Activated CD4-positive, alpha-beta T cell treated with anti-CD3 and anti-CD28 coated beads, Interleukin-2, amount 50 U/mL, for 4 hours (primary cell): Measurements from ENCODE around the gene NFU1.
"Not testable (repeated sequence)": the region's sequence is repeated elsewhere in the genome, so short reads cannot be mapped to it uniquely, and the experiment has no call there.

Experiments
- DNase-seq, 2 experiments: peaks; one replicate each; pipeline ENCODE4 v3.0.0-alpha.2; 2020

Gene NFU1

DNA sequence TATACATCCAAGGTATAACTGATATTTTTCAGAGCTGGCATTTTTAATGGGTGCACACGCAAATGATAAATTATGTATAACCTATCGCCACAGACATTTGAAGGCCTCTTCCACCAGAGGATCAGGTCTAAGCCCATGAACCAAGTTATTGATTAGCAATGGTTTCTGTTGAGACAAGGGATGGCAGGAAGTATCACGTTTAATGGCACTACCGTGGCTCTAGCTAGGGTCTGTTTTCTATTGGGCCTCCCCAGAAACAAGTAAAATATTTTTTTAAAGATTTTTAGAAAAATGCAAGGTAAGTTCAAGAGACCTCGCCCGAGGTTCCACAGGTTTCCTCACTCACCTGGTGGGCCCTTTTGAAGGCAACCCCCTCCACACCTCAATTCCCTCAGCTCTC, 50.9 kb downstream of the NFU1 start:
- DNase-seq: no peak

GRCh38 chr2:69385443-69386151, 51.6 kb downstream of the NFU1 start:
- DNase-seq: no peak

- no peak for DNase-seq
These were observed 52.6 kb downstream of the NFU1 start for GRCh38 chr2:69384618-69385081.

DNA sequence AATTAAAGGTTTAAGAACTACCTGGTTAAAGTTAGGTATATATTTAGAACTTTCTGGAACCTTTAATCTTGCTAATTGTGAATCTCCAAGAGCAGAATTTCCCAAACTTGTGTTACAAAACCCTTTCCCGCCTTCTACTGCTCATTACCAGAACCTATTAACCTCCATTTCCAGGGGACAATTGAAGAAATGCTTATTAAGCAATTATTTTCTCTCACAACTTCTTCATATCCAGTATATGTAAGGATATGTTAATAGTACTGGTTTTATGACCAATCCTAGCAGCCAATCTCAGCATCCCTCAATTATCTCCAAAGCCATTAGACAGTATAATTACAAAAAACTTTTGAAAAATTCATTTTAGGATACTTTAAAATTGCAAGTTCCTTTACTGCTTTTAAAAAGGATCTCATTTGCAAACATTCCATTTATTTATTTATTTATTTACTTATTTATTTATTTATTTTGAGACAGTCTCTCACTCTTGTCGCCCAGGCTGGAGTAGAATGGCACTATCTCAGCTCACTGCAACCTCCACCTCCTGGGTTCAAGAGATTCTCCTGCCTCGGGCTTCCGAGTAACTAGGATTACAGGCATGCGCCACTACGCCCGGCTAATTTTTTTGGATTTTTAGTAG, 53.9 kb downstream of the NFU1 start:
- DNase-seq: no peak

- DNase-seq: no peak
These were observed 54.7 kb downstream of the NFU1 start for GRCh38 chr2:69382547-69382946.

GRCh38 chr2:69381337-69381737, 55.9 kb downstream of the NFU1 start:
- DNase-seq: no peak

DNA sequence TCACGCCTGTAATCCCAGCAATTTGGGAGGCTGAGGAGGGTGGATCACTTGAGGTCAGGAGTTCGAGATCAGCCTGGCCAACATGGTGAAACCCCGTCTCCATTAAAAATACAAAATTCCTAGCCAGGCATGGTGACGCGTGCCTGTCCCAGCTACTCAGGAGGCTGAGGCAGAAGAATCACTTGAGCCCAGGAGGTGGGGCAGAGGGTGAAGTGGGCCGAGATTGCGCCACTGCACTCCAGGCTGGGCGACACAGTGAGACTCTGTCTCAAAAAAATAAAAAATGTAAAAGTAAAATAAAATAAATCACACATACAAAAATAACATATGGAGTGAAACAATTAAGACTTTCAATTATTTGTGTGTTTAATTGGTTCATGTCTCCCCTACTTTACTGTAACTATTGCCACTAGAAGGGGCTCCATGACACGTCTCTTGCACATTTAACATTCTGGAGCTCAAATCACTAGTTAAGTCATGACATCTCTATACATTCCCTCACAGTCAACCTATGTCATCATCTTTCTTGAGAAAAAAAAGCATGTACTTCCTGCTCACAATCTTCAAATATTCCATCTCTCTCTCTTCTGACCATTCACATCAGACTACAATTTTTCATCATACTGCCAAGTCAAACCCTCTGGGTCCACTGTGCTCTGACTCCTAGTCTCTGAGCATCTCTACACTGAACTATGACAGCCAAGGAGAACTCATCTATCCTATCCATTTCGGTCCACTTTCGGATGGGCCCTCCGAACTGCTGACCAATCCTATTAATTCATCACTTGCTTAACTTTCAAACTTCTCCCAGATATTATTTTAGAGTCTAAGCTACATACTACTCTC, 56.9 kb downstream of the NFU1 start:
- no peak for DNase-seq

DNA sequence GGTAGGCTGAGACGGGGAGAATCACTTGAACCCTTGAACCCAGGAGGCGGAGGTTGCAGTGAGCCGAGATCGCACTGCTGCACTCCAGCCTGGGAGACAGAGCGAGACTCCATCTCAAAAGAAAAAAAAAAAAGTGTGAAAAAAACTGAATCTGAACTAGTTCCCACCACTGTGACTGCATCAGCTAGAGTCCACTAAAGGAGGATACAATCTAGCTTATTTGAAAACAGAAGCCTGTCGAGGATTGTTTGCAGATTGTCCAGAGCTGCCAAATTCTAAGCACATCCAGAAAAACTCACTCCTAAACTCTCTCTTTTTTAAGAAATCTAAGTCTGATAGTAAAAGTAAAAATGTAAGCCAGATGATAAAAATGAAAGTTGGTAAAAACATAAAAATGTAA, 60.8 kb downstream of the NFU1 start:
- no peak for DNase-seq

DNA sequence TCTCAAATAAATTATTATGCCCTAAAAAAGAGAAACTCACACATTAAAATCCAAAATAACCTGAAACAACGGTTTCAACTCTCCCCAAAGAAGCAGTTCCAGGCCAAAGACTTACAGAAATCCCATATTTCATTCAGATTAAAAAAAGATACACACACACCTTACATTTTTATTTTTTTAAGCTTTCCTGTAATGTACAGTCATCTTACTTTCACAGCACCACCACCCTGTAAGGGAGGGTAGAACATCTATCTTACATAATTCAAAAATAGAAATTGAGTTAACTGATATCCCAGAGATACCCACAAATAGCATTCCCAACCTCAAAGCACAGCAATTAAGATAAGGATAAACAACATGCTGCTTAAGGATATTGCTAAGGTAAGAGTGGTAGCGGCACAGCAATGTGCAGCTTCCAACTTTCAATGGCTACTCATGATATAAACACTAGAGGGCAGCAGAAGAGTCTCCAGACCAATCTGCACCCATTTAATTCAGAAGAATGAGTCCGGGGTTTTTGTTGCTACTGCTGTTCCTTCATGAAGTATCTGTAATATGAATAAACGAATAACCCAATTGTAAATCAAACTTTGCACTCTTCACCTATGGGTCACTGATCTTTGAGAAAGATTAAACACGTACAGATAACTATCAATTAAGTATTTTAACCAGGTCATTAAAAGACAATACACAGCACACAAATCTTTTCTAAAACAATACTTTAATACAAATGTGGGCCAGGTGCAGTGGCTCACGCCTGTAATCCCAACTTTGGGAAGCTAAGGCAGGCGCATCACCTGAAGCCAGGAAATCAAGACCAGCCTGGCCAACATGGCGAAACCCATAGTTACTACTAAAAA, 61.5 kb downstream of the NFU1 start:
- no peak for DNase-seq

DNA sequence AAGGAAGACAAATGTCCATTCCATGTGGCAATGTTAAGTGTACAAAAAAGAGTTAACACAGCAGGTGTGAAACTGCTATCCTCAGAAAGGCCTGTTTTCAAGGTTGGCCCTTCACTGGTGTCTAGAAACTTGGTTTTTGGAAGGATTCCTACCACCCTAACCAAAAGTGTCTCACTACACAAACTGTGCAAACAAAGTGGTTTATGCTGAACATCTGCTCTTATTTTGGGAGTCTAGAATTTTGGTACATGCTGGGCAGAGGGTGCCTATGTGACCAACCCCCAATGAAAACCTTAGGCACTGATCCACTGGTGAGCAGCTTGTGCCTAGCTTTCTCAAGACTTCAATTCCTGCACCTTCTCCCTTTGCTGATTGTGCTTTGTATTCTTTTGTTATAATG, 64.5 kb downstream of the NFU1 start:
- DNase-seq: no peak

DNA sequence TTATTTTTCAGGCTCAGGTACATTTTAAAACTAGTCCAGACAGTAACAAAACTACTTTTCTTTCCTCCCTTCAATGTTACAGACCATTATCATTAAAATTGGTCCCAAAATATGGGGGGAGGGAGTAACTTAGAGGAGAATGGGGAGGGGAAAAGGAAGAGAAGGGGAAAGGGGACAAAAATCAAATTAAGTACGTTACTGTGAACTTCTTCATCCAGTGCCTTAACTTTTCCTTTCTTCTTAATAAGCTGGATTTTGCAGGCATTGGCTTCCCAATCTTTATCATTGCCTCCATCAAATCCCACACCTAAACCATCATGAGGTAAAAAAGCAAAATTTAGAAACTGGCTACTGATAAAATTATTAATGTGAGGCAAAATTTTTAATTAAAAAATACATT, 67.4 kb downstream of the NFU1 start:
- DNase-seq: no peak

GRCh38 chr2:69368588-69368987, 68.6 kb downstream of the NFU1 start:
- DNase-seq: no peak

GRCh38 chr2:69359371-69359770, 77.9 kb downstream of the NFU1 start:
- DNase-seq: no peak

DNA sequence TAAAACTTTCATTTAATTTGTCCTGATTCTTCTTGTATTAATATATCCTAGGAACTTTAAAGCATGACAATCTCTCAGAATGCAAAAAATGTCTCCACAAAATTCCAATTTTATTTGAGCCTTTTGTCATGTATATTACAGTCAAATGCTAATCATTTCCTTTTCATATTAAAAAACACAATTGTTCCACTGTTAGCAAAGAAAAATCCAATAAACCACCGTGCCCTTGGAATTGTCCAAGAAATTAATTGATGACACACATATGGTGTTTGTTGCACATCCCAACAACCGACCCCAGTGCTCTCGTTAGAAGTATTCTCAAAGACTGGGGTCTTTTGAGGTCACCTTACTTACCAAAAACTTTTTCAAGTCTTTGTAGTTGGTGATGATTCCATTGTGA, 78.3 kb downstream of the NFU1 start:
- DNase-seq: no peak

GRCh38 chr2:69356471-69356870, 80.8 kb downstream of the NFU1 start:
- no peak for DNase-seq

GRCh38 chr2:69354976-69355375, 82.3 kb downstream of the NFU1 start:
- not testable (repeated sequence) for DNase-seq

GRCh38 chr2:69353360-69353759, 83.9 kb downstream of the NFU1 start:
- no peak for DNase-seq

DNA sequence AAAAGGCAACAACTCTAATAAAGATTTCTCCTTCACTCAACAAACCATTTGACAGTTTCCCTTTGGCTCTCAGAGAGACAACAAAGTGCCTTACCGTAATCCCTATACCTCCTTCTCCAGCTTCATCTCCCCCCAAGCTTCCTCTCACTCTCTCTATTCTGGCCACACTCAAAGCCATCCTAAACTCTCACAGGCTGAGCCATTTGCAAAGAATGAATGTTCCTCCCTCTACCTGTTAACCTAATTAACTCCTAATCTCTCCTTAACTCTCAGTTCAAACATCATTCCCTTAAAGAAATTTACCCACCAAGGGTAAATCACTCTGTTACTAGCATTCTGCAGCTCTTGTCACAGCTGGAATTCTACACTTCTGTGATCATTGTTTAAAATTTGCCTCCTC, 88.5 kb downstream of the NFU1 start:
- no peak for DNase-seq
